Adrenal gland (tissue), 12 donors: Measurements from ENCODE around the gene ZDHHC7. TPM values are rescaled to one million over a fixed set of nuclear protein-coding genes. Genes with fewer than 3 reads are reported as not detected.
"Not testable (repeated sequence)": the region's sequence is repeated elsewhere in the genome, so short reads cannot be mapped to it uniquely, and the experiment has no call there.

Source experiments
- DNase-seq, 7 donors: peaks; one replicate each; pipeline ENCODE4 v3.0.0-alpha.2; 2019 to 2020
- H3K27ac ChIP-seq, 5 donors: fragments of 200-600 bp; sonication (generic) in 4 of 5; 1 replicate in 3 of 5; 2 replicates in 2 of 5; pipeline versions ENCODE4 v1.5.1 to v1.8.0; 2016 to 2020; ENCODE audit warnings: mild to moderate bottlenecking in 1 of 5
- H3K27me3 ChIP-seq: fragments of 200-600 bp; 2 replicates; pipeline ENCODE4 v1.8.0; 2021
- H3K36me3 ChIP-seq, 2 donors: fragments of 200-600 bp; replicated peaks in 1 of 2; 1 replicate in 1 of 2; 2 replicates in 1 of 2; pipeline versions ENCODE4 v1.5.1 to v1.8.0; 2018 to 2022
- H3K4me1 ChIP-seq, 2 donors: fragments of 200-600 bp; replicated peaks in 1 of 2; 1 replicate in 1 of 2; 2 replicates in 1 of 2; pipeline versions ENCODE4 v1.5.1 to v1.8.0; 2018 to 2021
- H3K4me3 ChIP-seq, 4 donors: fragments of 200-600 bp; sonication (generic) in 3 of 4; one replicate each; pipeline ENCODE4 v1.5.1; 2016 to 2018
- H3K9me3 ChIP-seq, 3 donors: fragments of 200-600 bp; sonication (generic) in 1 of 3; replicated peaks in 1 of 3; 1 replicate in 2 of 3; 2 replicates in 1 of 3; pipeline versions ENCODE4 v1.5.1 to v1.8.0; 2016 to 2021
- CTCF ChIP-seq, 6 experiments: fragments of 450-650 bp in 4 of 6; fragments of 200-600 bp in 2 of 6; sonication (generic) in 1 of 6; IDR thresholded peaks; 1 replicate in 5 of 6; 2 replicates in 1 of 6; pipeline versions ENCODE4 v1.5.1 to v1.8.0; 2016 to 2021; ENCODE audit warnings: antibody characterized with exemption in 6 of 6, mild to moderate bottlenecking in 2 of 6, moderate library complexity in 1 of 6
- POLR2A ChIP-seq, 2 donors: fragments of 450-650 bp; IDR thresholded peaks; one replicate each; pipeline ENCODE4 v1.6.1; 2017; ENCODE audit warnings: antibody characterized with exemption in 2 of 2, mild to moderate bottlenecking in 2 of 2, moderate library complexity in 1 of 2
- WGBS, 4 donors: extraction: QIAGEN DNeasy Blood & Tissue Kit in 2 of 4; methylation state at CpG; one replicate each; pipeline versions ENCODE4 v1.1.5 to v1.1.7; 2013 to 2017; 5-methylcytosine and 5-hydroxymethylcytosine counted together
- intact Hi-C, 2 donors: fragments of 100-400 bp; cut with DNase I; formaldehyde crosslinking; loops; one replicate each; pipeline versions ENCODE4 v1.14.1 to v1.15.0; 2022 to 2023
- polyA plus RNA-seq, 3 donors: library from polyadenylated mRNA; stranded (reverse); fragments of 200-250 nt in 2 of 3; fragments of 350-450 nt in 1 of 3; fragmentation: Illumina TruSeq in 1 of 3; extraction: RNeasy Lipid Tissue Mini Kit (QIAGEN cat#74804) in 1 of 3; gene quantifications; one replicate each; pipeline ENCODE4 v1.2.3, GENCODE V29; 2013 to 2014
- total RNA-seq, 9 donors: library from RNA; depleted of rRNA in 4 of 9; stranded (reverse); fragments of >200 nt in 4 of 9; fragments of 120-200 nt in 1 of 9; fragmentation: NEBNext Ultra II Directional in 1 of 9; extraction: Animal tissue kit (Norgen Biotek cat#: 25700) in 1 of 9; gene quantifications; one replicate each; pipeline versions ENCODE4 v1.1.0 to v1.2.4, GENCODE V29; 2013 to 2023
- donor health status: healthy with polysubstance abuse.
- donor health status: Bipolar disorder and iron deficiency.
- donor health status: DM: yes; HTN: yes; CAD: no.
- donor health status: DM: no; HTN: no; CAD: no.
- donor health status: DM: no; HTN: no; CAD: no.
- donor health status: DM: yes; HTN: yes; CAD: no.

ZDHHC7 gene
- total and polyA plus RNA-seq, 12 donors = 22.5 to 74.6 (median 41.0) TPM

GRCh38 chr16:85036236-85037049 lies 25.1 kb upstream of the ZDHHC7 start:
- no peaks in the 10 kb centered on the region for H3K27me3 ChIP-seq
- no peak for TF ChIP-seq CTCF (IDR thresholded peaks at IDR 0.05)
- peak in 1 of 2 donors; percentile 7 for TF ChIP-seq POLR2A (IDR thresholded peaks at IDR 0.05)
- H3K9me3 ChIP-seq = no peaks in the 10 kb centered on the region
- DNase-seq = peak in 2 of 7 donors; percentile 42
- H3K4me3 ChIP-seq = no peak overlapping the region
- H3K27ac ChIP-seq = peak overlapping the region; percentile 22 to 93 (median 69)
- intact Hi-C loops = no loop called here
- H3K4me1 ChIP-seq = peaks cover 11 to 24% of the 10 kb centered on the region in 2 donors
- WGBS, 4 donors = 68 to 77% (median 71%) methylated on average over 15 of the region's 15 CpGs
- H3K36me3 ChIP-seq = no peaks in the 10 kb centered on the region

- no peak overlapping the region for H3K4me3 ChIP-seq
- H3K9me3 ChIP-seq = no peaks in the 10 kb centered on the region
- WGBS, 4 donors = 86 to 94% (median 92%) methylated on average over 14 to 18 of the region's 18 CpGs
- peaks cover 16 to 32% of the 10 kb centered on the region in 2 donors for H3K4me1 ChIP-seq
- H3K27ac ChIP-seq = peak overlapping the region in 3 of 5 donors; percentile 10 to 93 (median 31)
- no peaks in the 10 kb centered on the region for H3K36me3 ChIP-seq
- DNase-seq = no peak
- no peak for TF ChIP-seq CTCF (IDR thresholded peaks at IDR 0.05)
- intact Hi-C loops = no loop called here
- no peaks in the 10 kb centered on the region for H3K27me3 ChIP-seq
Observed at GRCh38 chr16:85034591-85035433, 23.5 kb upstream of the ZDHHC7 start.

- Histone ChIP-seq H3K4me3 (no peak overlapping the region), H3K36me3 (no peaks in the 10 kb centered on the region), H3K27ac (no peak overlapping the region), H3K9me3 (no peaks in the 10 kb centered on the region), H3K27me3 (no peaks in the 10 kb centered on the region), H3K4me1 (peaks cover 27 to 49% of the 10 kb centered on the region in 2 donors)
- TF ChIP-seq CTCF (IDR thresholded peaks at IDR 0.05) (no peak), POLR2A (IDR thresholded peaks at IDR 0.05) (no peak)
- 85 to 92% (median 91%) methylated on average over 17 of the region's 17 CpGs for WGBS, 4 donors
- no peak for DNase-seq
- intact Hi-C loops = no loop called here
Observed at GRCh38 chr16:85033171-85033570, 21.8 kb upstream of the ZDHHC7 start.

GRCh38 chr16:85032187-85032586 lies 20.9 kb upstream of the ZDHHC7 start:
- peaks cover 28 to 48% of the 10 kb centered on the region in 2 donors for H3K4me1 ChIP-seq
- H3K4me3 ChIP-seq, H3K36me3 ChIP-seq, H3K27me3 ChIP-seq, H3K27ac ChIP-seq, H3K9me3 ChIP-seq, DNase-seq, intact Hi-C loops: not testable (repeated sequence)
- 96 to 100% (median 97%) methylated on average over 4 of the region's 4 CpGs for whole genome bisulfite sequencing, 4 donors
